GM21367 (cell line): ENCODE data around the gene CEP164.
"Not testable (repeated sequence)": the region's sequence is repeated elsewhere in the genome, so short reads cannot be mapped to it uniquely, and the experiment has no call there.

ENCODE experiments used
- ATAC-seq: cut with Tn5 transposase; IDR thresholded peaks from one replicate; pipeline ENCODE4 v1.9.1; 2021; ENCODE audit not compliant: unreplicated experiment

Gene CEP164

DNA sequence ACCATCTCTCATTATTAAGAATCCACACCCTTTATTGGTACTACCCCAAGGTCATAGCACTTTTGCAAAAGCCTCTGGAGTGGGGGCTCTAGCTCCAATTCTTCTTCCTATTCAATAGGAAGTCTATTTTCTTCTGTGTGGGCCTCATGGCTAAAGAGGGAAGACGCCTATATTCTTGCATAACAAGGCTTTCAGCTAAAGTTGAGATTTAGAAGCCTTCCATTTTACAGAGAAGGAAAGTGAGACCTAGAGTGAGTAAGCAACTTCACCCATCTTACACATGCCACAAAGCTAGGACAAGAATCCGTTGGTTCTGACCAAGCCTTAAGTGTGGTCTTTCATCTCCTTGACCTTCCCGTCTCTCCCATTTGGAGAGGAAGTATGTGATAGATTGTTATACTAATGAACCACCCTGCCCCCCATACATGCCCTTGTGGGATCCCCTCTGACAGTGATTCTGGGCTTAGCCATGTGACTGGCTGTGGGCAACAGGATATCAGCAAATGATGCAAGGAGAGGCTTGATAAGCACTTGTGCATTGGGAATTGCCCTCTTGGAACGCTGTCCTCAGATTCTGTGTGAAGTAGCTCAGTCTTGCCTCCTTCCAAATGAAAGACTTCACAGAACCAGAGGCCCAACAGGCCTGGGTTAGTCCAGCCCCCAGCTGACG, 23.9 kb upstream of the CEP164 start:
- no peak for ATAC-seq

DNA sequence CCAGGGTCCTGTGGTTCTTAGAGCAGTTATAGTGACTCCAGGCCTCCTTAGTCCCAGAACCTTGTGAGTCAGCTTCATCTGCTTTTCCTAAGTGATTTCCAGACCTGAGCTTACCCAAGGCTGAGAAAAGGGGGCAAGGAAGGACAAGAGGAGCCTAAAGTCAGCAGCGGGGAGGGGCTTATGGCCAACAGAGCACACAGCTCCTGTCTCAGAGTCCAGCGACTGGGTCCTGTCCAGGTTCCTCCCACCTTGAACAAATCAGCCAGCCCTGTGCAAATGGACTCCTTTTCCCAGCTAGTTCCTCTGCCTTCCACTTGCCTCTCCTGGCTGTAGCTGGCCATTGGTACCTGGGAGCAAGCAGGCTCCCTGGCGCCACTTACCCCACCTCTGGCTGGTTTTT, 22.5 kb upstream of the CEP164 start:
- no peak for ATAC-seq

DNA sequence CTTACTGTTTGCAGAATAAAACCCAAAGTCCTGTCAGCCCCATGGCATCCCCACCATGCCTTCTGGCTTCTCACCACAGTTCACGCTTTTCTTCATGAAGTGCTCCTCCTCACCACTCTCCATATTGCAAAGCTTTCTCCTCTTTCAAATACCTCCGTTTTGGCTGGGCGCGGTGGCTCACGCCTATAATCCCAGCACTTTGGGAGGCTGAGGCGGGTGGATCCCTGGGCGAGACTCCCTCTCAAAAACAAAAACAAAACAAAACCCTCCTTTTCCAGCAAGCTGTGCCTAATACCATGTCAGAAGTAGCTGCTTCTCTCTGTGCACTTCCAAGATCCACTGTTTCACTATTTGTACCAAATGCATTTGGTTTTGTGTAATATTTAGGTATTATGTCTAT, 18.3 kb upstream of the CEP164 start:
- no peak for ATAC-seq

DNA sequence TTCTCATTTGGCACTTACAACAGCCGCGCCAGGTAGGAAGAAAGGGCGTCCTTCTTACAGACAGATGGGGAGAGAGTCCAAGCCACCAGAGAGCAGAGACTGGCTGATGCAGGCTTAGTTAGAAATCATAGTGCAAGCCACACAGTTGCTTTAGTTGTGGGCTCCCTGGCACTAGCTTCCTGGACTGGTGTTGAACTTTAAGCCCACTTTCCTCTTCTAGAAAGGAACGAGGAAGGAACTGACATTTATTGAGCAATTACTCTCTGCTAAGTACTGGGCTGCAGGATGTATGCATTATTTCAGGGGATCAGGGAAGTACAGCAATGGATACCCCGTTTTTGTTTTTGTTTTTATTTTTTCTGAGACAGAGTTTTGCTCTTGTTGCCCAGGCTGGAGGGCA, 14.6 kb upstream of the CEP164 start:
- ATAC-seq: no peak

DNA sequence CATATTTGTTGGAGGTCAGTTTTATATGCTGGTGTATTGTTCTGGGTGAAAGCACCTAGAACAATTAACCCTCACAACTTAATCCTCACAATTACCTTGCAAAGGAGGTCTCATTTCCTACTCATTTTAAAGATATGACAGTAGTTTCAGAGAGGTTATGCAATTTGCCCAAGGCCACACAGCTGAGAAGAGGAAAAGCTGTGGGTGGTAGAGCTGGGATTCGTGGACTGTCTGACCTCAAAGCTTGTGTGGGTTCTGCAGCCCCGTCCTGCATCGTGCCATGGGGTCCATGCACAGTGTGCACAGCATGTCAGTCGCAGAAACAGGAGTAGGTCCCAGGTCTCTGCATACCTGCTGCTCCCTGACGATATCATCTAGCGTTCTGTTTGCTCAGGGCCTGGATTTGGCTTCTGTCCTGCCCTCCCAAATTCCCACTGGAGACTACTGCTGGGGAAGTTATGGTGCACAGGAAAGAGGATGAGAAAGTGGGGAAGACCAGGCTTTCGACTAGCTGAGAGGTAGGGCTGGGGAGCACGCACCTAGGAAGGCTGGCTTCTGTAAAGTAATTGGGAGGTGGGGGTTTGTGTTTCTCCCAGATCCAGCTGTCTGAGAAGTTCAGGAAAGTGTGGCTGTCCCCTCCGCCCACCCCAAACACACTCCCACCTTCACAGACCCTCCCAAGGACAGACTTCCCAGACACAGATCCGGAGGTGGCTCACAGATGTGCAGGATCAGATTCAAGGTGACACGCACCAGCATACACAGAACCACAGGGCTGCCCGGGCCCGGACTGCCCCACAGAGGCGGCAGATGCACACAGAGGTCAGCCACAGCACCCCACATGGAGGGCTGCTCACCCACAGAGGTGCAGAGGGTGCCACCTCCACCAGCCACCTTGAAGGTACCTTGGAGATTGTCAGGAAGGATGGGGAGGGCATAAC, 13.6 kb upstream of the CEP164 start:
- ATAC-seq: no peak

DNA sequence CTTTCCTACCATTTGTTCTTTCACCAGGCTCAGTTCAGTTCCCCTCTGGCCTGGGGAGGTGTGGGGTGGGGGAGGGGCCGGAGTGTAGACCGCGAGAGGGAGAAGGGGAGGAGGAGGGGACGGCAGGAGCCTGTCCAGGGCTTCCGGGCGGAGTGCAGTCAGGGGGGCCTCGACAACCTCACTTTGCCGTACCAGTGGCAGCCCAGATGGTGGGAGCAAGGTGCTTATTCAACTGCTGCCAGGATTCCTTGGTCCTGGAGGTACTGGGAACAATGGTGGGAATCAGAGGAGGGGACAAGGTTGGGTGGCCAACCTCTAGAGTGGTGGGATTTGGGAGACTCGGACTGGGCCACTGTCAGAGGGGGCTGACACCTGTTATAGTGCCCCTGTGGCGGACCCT, 12.8 kb upstream of the CEP164 start:
- no peak for ATAC-seq

DNA sequence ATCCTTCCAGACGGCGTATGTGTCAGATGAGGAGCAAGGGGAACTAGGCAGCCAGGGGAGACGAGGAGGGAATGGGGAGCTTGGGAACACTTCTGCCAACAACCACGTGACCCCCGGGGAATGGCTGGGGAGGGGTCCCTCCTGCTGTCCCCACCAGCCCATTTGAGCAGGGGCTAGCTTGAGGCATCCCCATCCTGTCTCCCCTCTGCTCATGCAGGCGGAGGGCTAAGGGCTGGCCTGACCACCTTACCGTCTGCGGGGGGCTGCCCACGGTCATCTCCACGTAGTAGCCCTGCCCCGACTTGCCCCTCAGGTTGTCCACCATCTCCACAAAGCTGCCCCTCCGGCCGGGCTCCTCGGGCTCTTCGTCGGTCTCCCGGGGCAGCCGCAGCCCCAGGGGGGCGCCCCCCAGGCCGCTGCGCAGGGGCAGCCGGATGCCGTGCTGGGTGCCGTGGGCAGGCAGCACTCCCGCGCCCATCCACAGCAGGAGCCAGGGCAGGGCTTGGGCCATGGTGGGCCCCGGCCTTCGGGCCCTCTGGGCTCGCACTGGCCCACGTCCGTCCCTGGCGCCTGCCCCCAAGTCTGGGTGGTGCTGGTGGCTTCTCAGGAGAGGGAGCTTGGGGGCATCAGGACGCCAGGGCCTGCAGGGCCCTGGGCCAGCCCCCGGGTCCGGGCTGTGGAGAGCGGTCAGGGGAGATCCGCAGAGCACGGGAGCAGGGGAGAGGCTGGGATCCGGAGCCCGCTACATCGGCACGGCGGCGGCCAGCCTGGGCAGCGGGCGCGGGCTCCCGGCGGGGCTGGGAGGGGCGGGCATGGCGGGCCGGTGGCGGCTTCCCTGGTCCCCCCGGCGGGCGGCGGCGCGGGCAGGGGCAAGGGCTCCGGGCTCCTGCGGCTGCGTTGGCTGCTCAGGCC, 12.1 kb upstream of the CEP164 start:
- no peak for ATAC-seq

DNA sequence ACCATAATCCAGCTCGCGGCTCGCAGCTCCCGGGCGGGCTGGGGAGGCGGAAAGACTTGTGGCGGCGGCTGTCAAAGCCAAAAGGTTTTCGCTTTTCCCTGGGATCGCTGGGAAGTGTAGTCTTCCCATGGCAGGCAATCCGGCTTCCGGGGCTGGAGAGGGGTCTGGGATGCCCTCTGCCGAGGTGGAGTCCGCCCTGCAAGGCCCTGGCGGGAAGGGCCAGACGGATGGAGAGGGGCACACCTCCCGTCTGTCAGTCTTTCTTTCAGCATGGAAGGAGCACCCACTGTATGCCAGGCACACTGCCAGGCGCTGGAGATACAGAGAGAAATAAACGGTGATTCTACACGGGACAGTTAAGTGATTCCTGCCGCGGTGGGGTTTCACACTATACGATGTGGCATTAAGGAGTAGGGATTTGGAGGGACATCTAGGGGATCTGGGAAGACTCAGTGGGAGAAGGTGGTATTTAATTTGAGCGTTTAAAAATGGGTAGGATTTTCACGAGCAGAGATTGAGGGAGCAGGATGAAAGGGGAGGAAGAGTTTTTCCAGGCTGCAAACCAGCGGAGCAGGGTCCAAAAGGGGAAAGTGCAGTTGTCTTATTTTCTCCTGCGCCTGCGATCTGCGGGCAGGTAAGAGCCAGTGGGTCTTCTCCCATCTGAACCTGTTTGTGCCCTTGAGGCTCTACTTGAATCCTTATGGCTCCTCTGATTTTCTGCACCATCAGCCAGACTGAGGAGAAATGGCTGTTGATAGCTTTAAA, 11.3 kb upstream of the CEP164 start, which contains the start of gene BACE1:
BACE1 (minus strand) TSS at position 60 of the 765 bp plus-strand sequence. CDS start 461 bp downstream, outside the sequence.
- ATAC-seq: no peak

DNA sequence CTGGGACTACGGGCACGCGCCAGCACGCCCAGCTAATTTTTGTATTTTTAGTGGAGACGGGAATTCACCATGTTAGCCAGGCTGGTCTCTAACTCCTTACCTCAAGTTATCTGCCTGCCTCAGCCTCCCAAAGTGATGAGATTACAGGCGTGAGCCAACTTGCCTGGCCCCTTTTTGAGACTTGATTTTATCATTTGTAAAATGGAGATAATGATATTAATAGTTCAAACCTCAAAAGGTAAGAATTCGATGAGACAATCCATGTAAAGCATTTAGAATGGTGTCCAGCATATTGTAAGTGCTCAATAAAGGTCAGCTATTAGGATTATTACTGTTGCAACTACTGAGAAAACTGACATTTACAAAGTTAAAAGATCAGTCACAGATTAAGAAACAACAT, 8.9 kb upstream of the CEP164 start:
- ATAC-seq: no peak

DNA sequence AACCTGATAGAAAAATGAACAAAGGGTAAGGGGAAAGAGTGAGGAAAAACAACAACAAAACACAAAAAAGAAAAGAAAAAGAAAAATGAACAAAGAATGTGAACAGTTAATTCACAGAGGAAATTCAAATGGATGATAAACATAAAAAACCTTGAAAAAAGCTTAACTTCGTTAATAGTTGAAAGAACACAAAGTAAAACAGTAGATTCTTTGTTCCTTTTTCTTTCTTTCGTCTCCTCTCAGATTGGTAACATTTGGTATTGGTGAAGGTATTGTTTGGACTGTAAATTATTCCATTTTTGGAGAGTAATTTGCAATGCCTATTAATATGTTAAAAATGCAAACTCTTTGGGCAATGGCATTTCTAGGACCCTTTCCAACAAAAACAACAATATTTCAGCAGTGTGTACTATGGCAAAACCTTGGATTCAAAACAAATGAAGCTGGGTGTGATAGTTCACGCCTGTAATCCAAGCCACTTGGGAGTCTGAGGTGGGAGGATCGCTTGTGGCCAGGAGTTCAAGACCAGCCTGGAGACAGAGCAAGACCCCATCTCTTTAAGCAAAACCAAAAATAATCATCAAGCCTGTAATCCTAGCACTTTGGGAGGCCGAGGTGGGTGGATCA, 8.3 kb upstream of the CEP164 start:
- no peak for ATAC-seq

DNA sequence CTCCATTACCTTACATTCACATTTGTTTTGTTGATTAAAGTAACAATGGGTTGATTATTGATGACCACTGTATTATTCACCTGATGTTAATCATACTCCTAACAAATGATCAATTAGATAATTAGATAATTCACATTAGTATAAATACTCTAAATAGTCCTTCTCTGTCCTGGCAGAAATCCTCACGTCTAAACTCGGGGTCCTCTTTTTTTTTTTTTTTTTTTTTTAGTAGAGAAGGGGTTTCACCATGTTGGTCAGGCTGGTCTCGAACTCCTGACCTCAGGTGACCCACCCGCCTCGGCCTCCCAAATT, 443 bp upstream of the CEP164 start:
- ATAC-seq: not testable (repeated sequence)

DNA sequence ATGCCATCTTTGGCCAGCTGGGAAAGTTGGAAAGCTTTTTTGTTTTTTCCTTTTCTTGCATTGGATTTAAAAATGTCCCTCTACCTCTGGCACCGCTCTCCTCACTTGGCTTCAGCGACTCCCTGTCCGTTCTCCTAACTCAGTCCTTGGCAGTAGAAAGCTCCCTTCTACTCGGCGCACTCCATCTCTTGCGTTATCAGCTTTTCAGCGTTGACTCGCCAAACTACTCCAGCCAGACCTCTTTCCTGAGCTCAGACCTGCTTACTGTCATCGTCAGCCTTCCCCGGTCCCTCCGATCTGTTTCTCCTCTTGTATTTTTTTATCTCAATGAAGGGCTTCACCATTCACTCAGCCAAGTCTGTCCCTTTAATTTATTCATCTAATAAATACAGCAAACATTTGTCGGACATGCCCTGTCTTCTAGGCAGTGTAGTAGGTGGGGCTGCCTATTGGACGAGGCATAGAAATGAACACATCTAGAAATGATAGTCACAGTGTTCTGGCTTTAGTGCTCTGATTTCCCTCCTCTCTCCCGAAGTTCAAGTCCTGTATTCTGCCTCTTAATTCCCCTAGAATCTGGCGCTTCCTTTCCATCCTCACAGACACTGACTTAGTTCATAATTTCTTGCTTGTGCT, 839 bp downstream of the CEP164 start:
- no peak for ATAC-seq

DNA sequence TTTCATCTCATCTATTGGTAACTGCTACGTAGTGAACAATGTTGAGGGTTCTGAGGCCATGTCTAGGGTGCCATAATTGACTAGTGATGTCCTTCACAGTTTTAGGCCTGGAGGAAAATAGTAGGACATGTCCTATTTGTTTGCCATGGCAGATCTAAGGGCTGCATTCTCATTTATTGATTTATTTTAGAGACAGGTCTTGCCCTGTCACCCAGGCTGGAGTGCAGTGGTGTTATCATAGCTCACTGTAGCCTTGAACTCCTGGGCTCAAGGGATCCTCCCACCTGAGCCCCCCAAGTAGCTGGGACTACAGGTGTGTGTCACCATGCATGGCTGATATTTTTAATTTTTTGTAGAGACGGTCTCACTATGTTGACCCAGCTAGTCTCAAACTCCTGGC, 5.2 kb downstream of the CEP164 start:
- no peak for ATAC-seq

DNA sequence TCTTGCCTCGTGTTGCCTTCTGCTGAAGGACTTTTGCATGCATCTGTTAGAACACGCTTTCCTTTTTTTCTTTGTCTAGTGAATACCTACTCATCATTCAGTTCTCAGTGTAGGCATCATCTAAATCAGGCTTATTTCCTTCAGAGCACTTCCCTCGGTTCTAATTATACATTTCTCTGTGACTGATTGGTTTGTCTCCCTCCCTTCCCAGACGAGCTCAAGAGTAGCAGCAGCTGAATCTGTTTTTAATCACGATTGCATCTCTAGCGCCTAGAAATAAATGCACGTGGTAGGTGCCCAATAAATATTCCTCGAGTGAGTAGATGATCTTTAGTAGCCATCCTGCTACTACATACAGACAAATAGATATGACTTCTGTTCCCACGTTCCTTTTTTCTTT, 6.3 kb downstream of the CEP164 start:
- no peak for ATAC-seq

DNA sequence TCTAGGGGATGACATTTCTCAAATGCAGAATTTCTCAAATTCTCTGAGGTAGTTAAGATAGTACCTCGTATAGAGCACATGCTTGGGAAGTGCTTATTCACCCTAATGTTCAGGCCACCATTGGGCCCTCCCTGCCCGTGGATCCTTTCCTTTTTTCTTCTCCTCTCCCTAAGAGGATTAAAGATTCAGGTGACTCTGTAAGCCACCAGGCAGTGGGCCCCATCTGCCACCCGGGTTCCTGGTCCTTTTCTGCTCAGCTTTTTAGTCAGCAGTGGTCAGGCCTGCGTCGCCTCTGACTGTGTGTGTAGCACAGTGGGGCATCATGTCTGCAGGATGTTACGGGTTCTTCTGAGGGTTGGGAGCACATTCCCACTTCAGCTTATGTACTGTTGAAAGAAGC, 7.2 kb downstream of the CEP164 start:
- no peak for ATAC-seq

DNA sequence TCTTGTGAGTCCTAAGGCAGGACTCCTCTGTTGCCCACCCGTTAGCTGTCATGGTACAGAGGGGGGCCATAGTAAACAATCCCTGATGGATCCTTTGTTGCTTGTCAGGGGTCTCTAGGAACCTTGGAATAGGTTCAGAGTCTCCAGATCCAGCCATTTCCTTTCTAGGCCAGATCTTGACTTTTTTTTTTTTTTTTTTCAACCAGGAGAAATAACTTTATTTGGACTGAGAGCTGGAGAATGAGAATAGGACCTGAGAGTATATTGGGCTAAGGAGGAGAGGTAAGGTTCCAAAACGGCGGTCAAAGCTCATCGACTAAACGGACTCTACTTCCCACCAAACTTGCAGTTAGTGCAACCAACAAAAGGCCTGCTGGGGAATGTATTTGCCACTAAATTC, 7.7 kb downstream of the CEP164 start:
- ATAC-seq: no peak

DNA sequence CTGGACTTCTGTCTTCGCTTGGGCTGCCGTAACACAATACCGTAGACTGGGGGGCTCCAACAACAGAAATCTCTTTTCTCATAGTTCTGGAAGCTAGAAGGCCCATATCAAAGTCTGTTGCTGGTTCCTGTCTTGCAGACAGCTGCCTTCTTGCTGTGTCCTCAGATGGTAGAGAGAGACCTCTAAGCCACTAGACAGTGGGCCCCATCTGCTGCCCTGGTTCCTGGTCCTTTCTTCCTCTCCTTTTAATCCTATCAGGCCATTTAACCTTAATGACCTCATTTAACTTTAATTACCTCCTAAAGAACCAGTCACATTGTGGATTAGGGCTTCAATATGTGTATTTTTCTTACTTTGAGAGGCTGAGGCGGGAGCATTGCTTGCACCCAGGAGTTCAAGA, 9.4 kb downstream of the CEP164 start:
- ATAC-seq: no peak

DNA sequence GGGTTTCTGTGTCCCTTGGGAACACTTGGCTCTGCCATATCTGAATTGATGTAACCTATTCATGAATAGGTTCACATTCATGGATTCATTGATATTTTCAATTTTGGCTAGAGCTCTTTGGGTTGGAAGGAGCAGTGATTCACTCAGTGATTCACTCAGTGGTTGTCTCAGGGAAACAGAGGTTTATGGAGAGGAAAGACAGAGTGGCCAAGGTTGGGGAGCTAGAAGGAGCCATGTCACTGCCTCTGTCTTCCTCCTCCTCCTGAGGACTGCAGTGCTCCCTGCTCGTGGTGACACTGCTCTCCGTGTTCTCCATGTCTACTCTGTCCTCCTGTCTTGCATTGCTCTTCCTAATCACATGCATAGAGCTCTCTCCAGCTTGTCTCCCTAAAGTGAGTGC, 17.4 kb downstream of the CEP164 start:
- ATAC-seq: no peak

DNA sequence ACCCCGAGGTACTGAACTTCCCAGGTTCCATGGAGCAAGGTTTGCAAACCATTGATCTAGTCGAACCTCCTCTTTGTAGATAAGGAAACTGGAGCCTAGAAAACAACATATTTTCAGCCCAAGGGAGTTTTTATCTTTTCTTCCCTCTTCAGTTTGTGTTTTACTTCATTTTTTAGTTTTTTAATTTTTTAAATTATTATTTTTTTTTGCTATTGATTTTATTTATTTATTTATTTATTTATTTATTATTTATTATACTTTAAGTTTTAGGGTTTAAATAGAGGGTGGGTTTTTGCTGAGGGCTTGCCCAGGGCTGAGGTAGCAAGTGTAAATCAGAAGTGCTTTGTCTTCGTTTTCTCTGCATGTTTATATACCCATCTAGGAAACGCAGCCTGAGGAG, 26.9 kb downstream of the CEP164 start:
- ATAC-seq: no peak
